ENCODE data around the gene DENND10.

GRCh38 chr10:119139464-119140067 lies 35.7 kb downstream of the DENND10 start:
- TF ChIP-seq, protein P1, sequence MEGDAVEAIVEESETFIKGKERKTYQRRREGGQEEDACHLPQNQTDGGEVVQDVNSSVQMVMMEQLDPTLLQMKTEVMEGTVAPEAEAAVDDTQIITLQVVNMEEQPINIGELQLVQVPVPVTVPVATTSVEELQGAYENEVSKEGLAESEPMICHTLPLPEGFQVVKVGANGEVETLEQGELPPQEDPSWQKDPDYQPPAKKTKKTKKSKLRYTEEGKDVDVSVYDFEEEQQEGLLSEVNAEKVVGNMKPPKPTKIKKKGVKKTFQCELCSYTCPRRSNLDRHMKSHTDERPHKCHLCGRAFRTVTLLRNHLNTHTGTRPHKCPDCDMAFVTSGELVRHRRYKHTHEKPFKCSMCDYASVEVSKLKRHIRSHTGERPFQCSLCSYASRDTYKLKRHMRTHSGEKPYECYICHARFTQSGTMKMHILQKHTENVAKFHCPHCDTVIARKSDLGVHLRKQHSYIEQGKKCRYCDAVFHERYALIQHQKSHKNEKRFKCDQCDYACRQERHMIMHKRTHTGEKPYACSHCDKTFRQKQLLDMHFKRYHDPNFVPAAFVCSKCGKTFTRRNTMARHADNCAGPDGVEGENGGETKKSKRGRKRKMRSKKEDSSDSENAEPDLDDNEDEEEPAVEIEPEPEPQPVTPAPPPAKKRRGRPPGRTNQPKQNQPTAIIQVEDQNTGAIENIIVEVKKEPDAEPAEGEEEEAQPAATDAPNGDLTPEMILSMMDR (conservative IDR thresholded peaks at IDR 0.05 in 1 of 2, IDR thresholded peaks at IDR 0.05 in 1 of 2; ENCODE audit: low read depth in 1 of 2, low read length in 2 of 2): peak; percentile 52 to 68
- TF ChIP-seq EZH2 (IDR thresholded peaks at IDR 0.05; ENCODE audit: low read length, missing control alignments): no peak

Measured in fibroblast of lung (primary cell).